ENCODE measurements around the gene KCTD10.

Gene KCTD10

GRCh38 chr12:109428037-109428629, 49.0 kb downstream of the KCTD10 start:
- no peaks in the 10 kb centered on the region for H4K20me1 ChIP-seq (ENCODE audit: insufficient read depth, low read length)
- H3K4me3 ChIP-seq (ENCODE audit: low read length), result no peak overlapping the region
- no peak overlapping the region for H3K27ac ChIP-seq (ENCODE audit: low read length)
- no peak overlapping the region for H3K4me2 ChIP-seq (ENCODE audit: low read length)
- H3K9me3 ChIP-seq (ENCODE audit: insufficient read depth, low read length), result no peaks in the 10 kb centered on the region
- peaks cover 7% of the 10 kb centered on the region; the same call in 1 of the 2 replicates for H3K4me1 ChIP-seq (ENCODE audit: low read length)
- TF ChIP-seq EZH2phosphoT487 (IDR thresholded peaks at IDR 0.05; ENCODE audit: low read depth), result no peak
- TF ChIP-seq, protein P1, sequence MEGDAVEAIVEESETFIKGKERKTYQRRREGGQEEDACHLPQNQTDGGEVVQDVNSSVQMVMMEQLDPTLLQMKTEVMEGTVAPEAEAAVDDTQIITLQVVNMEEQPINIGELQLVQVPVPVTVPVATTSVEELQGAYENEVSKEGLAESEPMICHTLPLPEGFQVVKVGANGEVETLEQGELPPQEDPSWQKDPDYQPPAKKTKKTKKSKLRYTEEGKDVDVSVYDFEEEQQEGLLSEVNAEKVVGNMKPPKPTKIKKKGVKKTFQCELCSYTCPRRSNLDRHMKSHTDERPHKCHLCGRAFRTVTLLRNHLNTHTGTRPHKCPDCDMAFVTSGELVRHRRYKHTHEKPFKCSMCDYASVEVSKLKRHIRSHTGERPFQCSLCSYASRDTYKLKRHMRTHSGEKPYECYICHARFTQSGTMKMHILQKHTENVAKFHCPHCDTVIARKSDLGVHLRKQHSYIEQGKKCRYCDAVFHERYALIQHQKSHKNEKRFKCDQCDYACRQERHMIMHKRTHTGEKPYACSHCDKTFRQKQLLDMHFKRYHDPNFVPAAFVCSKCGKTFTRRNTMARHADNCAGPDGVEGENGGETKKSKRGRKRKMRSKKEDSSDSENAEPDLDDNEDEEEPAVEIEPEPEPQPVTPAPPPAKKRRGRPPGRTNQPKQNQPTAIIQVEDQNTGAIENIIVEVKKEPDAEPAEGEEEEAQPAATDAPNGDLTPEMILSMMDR (IDR thresholded peaks at IDR 0.05; ENCODE audit: low read depth, low read length), result peak; percentile 93
- H2AFZ ChIP-seq (ENCODE audit: low read depth, low read length), result no peak overlapping the region
- H3K27me3 ChIP-seq (ENCODE audit: low read depth, low read length), result no peaks in the 10 kb centered on the region
- no peaks in the 10 kb centered on the region for H3K79me2 ChIP-seq (ENCODE audit: low read length)
- H3K36me3 ChIP-seq (replicated peaks; ENCODE audit: low read depth, low read length), result no peaks in the 10 kb centered on the region
- no peak overlapping the region for H3K9ac ChIP-seq (ENCODE audit: low read length)

DNA sequence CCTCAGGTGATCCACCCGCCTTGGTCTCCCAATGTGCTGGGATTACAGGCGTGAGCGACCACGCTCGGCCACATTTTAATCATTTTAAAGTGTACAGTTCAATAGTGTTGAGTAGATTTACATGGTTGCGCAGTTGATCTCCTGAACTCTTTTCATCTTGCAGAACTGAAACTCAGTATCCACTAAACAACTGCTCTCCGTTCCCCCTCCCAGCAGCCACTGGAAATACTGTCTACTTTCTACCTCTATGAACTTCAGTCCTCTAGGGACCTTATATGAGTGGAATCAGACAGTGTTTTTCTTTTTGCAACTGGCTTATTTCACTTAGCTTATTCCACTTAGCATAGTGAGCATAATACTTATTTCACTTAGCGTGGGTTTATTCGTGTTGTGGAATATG, 53.7 kb downstream of the KCTD10 start:
- Histone ChIP-seq H3K4me3 (ENCODE audit: low read length) (no peak overlapping the region), H3K4me2 (ENCODE audit: low read length) (peak overlapping the region; percentile 34; the same call in 1 of the 2 replicates), H4K20me1 (ENCODE audit: insufficient read depth, low read length) (no peaks in the 10 kb centered on the region), H3K36me3 (replicated peaks; ENCODE audit: low read depth, low read length) (no peaks in the 10 kb centered on the region), H3K4me1 (ENCODE audit: low read length) (peaks cover 5% of the 10 kb centered on the region; the same call in 1 of the 2 replicates), H3K9ac (ENCODE audit: low read length) (no peak overlapping the region), H3K27me3 (ENCODE audit: low read depth, low read length) (no peaks in the 10 kb centered on the region), H3K9me3 (ENCODE audit: insufficient read depth, low read length) (no peaks in the 10 kb centered on the region), H3K79me2 (ENCODE audit: low read length) (no peaks in the 10 kb centered on the region), H3K27ac (ENCODE audit: low read length) (no peak overlapping the region), H2AFZ (ENCODE audit: low read depth, low read length) (no peak overlapping the region)
- TF ChIP-seq, protein P1 (IDR thresholded peaks at IDR 0.05; ENCODE audit: low read depth, low read length), result no peak
- TF ChIP-seq EZH2phosphoT487 (IDR thresholded peaks at IDR 0.05; ENCODE audit: low read depth), result no peak

DNA sequence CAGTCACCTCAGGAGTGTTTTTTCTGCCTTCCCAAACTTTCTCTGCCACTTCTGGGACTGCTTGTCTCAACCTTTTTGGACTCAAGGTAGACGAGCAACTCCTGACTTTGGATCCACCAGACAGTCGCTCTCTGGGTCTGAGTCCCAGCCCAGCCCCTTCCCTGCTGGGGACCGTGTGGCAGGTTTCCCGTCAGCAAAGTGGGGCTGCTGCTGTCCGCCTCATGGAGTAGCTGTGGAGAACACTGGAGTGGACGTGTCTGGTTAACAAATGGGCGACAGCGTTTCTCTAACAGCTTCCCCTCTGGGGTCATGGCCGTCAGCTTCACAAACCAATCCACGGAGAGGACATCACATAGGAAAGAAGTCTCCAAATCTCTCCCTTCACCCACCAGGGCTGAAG, 54.8 kb downstream of the KCTD10 start:
- Histone ChIP-seq H3K9ac (ENCODE audit: low read length) (no peak overlapping the region), H2AFZ (ENCODE audit: low read depth, low read length) (no peak overlapping the region), H3K4me3 (ENCODE audit: low read length) (no peak overlapping the region), H3K4me1 (ENCODE audit: low read length) (peaks cover 5% of the 10 kb centered on the region; the same call in 1 of the 2 replicates), H3K27me3 (ENCODE audit: low read depth, low read length) (no peaks in the 10 kb centered on the region), H4K20me1 (ENCODE audit: insufficient read depth, low read length) (no peaks in the 10 kb centered on the region), H3K36me3 (replicated peaks; ENCODE audit: low read depth, low read length) (no peaks in the 10 kb centered on the region), H3K27ac (ENCODE audit: low read length) (no peak overlapping the region), H3K9me3 (ENCODE audit: insufficient read depth, low read length) (no peaks in the 10 kb centered on the region), H3K4me2 (ENCODE audit: low read length) (no peak overlapping the region), H3K79me2 (ENCODE audit: low read length) (no peaks in the 10 kb centered on the region)
- TF ChIP-seq, protein P1 (IDR thresholded peaks at IDR 0.05; ENCODE audit: low read depth, low read length), result no peak
- no peak for TF ChIP-seq EZH2phosphoT487 (IDR thresholded peaks at IDR 0.05; ENCODE audit: low read depth)

GRCh38 chr12:109421355-109422087, 55.6 kb downstream of the KCTD10 start:
- Histone ChIP-seq H4K20me1 (ENCODE audit: insufficient read depth, low read length) (no peaks in the 10 kb centered on the region), H3K79me2 (ENCODE audit: low read length) (no peaks in the 10 kb centered on the region), H3K27ac (ENCODE audit: low read length) (no peak overlapping the region), H3K27me3 (ENCODE audit: low read depth, low read length) (no peaks in the 10 kb centered on the region), H3K4me2 (ENCODE audit: low read length) (no peak overlapping the region), H2AFZ (ENCODE audit: low read depth, low read length) (no peak overlapping the region), H3K36me3 (replicated peaks; ENCODE audit: low read depth, low read length) (no peaks in the 10 kb centered on the region), H3K4me3 (ENCODE audit: low read length) (no peak overlapping the region), H3K4me1 (ENCODE audit: low read length) (peaks cover 5% of the 10 kb centered on the region; the same call in 1 of the 2 replicates), H3K9ac (ENCODE audit: low read length) (no peak overlapping the region), H3K9me3 (ENCODE audit: insufficient read depth, low read length) (no peaks in the 10 kb centered on the region)
- no peak for TF ChIP-seq EZH2phosphoT487 (IDR thresholded peaks at IDR 0.05; ENCODE audit: low read depth)
- TF ChIP-seq, protein P1 (IDR thresholded peaks at IDR 0.05; ENCODE audit: low read depth, low read length), result no peak

Measured in OCI-LY3 (cell line).